ENCODE measurements around the gene IQCK.
"Not testable (repeated sequence)": the region's sequence is repeated elsewhere in the genome, so short reads cannot be mapped to it uniquely, and the experiment has no call there.

Gene IQCK

DNA sequence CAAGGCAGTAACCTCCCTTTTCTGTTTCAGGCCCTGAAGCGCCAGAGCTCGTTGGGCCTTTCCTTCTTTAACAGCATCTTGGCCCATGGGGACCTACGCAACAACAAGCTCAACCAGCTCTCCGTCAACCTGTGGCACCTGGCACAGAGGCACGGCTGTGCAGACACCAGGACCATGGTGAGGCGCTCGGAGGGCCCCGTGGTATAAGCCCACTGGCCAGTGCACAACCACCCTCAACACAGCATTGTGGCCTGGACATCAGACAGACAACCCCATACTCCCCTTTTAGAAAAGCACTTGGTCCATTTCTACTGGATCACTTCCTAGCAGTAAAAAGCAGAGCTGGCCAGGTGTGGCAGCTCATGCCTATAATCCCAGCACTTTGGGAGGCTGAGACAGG, 18.6 kb upstream of the IQCK start:
- no peak for DNase-seq (ENCODE audit: low spot score)

DNA sequence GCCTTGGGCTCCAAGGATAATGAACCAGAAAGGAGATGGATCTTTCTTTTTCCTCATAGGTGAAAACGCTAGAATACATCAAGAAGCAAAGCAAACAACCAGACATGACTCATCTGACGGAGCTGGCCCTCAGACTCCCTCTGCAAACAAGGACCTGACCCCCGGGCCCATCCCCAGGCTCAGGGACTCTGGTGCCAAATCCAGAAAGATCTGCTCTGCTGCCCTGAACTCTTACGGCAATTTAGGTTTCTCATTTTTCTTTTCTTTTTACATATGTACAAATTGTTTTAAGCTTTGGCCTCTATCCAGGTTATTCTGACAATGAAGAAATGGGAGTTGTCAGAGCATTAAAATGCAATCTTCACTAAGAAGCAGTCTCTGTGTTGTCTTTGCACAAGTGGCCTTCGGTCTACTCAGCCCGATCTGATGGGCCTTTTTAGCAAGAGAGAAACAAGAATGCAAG, 17.7 kb upstream of the IQCK start:
- no peak for DNase-seq (ENCODE audit: low spot score)

DNA sequence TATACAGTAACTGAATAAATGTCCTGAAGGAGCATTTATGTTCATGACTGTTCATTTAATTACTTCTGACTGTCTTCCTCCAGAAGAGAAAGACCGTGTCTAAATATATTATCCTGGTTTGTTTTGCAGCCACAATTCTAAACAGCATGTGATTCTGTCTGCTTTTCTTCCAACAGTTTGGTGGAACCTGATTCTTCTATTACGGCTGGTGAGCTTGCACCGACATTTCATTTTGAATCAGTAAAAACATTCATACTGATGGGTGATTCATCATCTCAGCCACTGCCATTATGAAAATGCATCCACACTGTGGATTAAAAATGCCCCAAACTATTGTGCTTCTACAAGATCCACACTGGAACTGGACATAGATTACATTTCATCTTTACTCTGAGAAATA, 17.0 kb upstream of the IQCK start:
- no peak for DNase-seq (ENCODE audit: low spot score)

DNA sequence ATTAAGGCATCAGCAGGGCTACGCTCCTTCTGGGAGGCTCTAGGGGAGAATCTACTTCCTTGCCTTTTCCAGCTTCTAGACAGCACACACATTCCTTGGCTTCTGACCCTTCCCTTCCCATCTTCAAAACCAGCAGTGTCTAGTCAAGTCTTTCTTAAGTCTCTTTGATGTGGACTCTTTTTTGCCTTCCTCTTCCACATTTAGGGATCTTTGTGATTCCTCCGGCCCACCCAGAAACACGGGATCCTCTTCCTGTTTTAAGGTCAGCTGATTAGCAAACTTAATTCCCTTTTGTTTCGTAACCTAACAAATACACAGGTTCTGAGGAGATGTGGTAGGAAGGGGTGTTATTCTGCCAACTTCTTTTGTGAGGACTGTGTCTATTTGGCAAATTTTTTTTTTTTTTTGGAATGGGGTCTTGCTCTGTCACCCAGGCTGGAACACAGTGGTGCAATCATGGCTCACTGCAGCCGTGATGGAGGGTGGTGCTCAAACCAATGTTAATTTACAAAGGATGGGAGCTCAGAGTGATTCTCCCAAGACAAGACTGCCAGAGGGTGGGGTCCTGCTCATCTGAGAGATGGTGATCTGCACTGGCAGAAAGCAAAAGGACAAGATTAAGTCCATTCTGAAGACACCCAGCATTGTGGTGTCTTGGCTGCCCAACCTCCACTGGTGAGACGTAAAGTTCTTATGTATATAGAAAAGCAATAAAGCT, 14.7 kb upstream of the IQCK start:
- DNase-seq (ENCODE audit: low spot score): no peak

DNA sequence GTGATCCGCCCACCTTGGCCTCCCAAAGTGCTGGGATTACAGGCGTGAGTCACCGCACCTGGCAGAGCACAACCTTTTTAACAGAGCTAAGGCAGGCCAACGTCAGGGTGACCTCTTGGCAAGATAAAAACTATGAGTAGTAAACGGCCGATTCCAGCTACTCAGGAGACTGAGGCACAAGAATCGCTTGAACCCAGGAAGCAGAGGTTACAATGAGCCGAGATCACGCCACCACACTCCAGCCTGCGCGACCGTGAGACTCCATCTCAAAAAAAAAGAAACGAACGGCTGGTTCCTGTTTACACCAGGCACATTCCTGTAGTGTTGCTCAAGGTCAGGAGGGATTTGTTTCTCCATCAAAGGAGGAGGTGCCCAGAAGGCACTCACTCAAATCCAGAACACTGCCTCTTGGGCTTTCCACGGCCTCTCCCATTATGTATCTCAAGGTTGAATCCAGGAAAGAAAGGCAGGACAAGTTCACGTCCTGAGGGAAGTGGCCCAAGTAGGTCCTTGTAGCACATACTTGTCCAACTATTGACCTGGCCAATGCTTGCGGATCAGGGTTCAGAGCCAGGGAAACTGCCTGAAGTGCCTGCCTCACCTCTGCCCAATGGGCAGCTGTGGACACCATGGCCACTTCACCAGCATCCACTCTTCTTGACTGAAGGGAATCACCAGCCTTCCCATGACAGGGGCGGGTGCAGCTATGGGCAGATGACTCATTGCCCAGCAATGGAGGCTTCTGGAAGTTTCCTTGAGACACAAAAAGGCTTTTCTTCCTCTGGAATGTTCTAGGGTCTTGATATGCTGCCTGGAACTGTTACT, 13.5 kb upstream of the IQCK start:
- no peak for DNase-seq (ENCODE audit: low spot score)

DNA sequence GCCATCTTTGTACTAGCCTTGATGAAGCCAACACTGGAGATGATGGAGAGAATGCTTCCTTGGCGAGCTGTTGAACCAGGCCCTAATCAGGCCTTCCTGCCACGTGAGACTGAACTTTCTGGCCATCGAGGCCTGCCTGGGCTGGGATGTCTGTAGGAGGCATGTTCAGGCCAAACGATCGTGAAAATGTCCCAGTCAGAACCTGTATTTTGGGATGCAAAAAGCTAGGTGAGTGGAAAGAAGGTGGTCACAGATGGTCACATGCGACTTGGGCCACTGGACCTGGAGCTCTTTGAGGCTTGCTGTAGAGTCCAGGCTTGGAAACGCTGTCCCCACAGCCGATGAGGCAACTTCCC, 12.9 kb upstream of the IQCK start:
- no peak for DNase-seq (ENCODE audit: low spot score)

DNA sequence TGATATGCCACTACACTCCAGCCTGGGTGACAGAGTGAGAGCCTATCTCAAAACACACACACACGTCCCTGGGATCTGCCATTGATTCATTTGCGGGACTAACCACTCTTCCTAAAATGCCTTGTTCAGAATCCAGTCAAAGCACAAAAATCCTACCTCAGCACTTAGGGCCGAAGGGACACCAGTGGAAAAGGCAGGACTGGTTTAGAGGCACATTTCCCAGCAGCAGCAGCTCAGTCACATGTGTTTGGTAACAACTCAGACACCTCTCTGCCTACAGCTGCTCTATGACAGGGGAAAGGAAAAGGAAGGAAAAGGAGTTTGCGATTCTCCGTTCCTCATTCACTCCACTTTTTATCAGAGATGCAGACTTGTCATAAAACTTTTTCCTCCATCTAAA, 12.2 kb upstream of the IQCK start:
- DNase-seq (ENCODE audit: low spot score): no peak

DNA sequence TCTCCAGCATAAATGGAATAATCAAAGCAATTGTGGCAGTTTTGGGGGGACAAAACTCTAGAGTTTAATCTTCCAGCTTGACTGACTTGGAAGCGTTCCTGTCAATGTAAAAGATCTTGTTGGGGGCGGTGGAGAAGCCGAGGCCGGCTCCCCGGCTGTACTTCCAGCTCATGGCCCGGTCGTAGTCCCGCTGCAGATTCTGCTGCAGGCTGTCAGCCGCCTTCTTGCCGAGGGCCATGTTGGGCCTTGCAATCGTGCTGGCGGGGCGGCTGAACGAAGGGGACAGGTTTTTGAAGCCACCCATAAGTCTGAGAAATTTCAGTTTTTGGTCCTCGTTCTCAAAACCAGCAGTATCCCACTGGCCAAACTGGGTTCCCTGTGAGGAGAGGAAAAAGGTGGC, 11.2 kb upstream of the IQCK start:
- no peak for DNase-seq (ENCODE audit: low spot score)

DNA sequence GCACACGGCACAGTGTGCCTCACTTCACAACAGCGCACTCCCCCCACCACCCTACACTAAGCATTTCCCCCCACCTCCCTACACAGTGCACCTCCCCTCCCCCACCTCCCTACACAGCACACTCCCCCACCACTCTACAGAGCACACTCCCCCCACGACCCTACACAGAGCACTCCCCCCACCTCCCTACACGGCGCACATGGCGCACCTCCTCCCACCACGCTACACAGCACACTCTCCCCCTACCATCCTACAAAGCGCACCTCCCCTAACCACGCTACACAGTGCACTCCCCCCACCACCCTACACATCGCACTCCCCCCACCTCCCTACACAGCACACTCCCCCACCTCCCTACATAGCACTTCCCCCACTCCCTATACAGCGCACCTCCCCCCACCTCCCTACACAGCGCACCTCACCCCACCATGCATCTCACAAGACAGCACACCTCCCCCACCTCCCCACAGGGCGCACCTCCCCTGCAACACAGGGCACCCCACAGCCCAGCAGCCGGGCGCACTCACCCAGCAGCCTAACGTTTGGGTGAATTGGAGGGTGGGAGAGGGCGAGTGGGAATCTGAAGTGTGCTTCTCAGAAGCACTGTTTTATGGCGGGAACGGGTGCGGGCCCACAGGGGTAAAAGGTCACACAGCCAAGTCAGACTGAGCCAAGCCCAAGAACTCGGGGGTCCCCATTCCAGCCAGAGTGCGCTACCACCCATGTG, 10.3 kb upstream of the IQCK start:
- DNase-seq (ENCODE audit: low spot score): no peak

DNA sequence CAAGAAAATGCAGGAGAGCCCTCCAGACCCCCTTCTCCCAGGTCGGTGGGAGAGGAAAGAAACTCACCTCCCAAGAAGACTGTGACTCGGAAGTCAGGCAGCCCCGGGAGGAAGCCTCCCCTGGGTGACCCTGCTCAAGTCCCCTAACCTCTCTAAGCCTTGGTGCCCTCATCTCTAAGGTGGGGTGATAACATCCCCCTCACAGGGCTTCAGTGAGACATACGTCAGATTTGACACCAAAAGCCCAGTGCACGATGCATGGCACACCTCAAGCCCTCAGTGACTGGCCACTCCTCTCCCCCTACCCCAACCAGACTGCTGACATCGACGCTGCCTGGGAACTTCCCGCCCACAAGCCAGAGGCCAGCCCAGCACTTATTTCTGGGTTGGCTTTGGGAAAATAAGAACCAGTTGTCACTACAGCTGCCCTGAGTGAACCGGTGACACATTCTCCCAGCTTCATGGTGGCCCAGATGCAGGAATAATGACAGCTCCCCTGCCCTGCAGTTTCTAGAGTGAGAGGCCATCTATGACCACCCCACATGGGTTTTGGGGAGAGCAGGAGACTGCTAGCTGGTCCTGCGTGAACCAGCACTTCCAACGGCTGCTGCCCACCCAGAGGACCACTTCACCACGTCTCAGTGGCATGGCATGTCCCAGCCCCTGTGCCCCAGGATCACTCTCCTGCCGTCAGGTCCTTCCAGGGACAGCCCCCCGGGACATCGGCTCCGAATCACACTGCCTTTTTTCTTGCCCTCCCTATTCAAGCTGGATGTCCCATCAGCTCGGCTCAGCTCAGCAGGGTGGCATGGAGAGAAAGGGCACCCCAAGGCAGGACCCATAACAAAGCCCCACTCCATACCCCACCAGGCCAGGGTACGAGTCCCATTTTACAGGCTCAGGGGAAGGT, 9.5 kb upstream of the IQCK start:
- DNase-seq (ENCODE audit: low spot score): no peak

DNA sequence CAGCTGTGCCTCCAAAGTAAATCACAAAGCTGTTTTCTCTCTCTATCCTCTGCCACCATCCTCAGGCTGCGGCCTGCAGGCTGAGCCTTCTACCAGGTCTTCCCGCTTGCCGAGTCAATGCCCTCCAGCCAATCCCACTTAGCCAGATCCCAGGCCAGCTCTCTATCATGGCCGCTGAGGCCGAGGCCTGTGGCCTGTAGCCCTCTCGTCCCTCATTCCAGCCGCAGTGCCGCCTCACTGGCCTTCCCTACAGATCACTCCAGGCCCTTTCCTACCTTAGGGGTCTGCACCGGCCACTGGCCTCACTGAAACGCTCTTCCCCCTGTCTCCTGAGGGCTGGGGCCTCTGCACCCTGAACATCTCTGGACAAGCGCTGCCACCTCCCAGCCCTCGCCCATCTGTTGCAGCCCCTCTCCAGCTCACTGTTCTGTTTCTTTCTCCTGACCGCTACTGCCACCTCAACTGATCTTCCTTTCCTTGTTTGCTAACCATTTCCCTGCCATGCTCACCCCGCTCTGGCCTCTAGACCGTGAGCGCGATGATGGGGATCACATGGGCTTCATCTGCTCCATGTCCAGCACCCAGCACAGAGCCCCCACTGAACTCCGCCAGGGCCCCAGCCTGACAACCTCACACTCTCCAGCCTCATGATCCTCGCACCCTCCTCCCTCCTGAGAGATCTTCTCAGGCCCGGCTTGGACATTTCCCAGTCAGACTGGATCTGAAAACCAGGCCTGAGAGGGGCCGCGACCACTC, 8.5 kb upstream of the IQCK start:
- DNase-seq (ENCODE audit: low spot score): no peak

DNA sequence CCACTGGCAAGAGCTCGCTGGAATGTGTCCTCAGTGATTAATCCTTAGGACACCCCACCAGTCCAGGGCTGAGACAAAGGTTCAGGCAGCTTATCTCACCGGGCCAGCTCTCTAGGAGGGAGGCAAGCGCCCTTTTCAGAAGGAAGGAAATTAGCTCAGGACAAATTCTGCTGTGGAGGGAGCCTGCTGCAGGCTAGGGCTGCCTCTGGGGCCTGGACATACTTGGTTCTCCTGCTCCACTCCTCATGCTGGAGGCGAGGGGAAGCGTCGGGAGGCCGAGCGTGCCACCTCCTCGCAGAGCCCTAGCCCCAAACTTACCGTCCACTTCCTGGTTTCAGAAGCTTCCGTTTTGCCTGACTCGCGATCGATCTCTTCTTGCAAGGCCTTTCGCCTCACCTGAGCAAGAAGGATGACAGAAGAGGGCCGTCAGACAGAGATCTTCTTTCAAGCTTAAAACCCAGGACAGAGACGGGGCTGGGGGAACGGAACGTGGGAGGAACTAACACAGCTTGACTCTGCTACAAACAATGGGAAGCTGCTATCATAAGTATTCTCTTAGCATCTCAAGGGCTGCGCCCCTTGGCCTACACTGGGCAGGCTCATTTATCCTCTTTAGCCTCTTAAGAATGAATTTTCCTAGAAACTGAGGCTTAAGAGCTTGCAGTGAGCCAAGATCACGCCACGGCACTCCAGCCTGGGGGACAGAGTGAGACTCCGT, 7.7 kb upstream of the IQCK start:
- no peak for DNase-seq (ENCODE audit: low spot score)

DNA sequence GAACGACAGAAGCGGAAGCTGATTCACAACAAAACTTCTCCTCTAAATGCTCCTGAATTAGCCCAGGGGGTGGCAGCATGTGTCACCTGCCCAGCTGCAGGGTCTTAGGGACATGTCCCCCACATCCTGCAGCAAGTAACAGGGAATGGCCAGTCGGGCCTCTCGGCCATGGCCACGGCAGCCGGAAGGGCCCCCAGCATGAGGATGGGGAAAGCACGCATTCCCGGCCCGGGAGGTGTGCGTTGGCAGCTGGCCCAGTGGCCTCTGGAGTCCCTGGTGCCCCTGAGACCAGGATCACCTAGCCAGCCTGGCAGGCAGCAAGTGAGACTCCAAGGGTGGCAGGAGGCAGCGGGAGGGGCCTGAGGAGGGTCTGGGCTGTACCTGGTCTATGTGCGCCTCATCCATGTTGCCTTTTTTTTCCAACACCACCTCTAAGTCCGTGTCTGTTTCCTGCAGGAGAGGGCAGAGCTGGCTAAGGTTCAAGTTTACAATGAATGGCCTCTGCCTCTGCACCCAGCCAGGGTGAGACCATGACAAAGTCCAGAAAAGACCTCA, 7.0 kb upstream of the IQCK start:
- no peak for DNase-seq (ENCODE audit: low spot score)

DNA sequence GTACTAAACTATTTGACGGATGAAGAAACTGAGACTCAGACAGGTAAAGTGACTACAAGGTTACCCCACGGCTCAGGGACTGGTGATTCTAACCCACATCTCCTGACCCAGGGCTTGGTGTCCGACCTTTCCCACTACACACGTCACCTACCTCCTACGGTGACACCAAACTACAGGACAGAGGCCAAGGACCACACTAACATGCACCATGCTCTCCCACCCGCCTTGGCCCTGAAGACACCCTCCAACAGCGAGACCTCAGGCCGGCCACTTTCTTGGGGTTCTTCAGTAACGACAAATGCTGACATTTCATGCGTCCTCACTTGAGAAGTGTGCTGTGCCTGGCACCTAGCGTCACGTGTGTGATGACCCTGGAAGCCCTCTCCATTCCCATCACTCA, 6.4 kb upstream of the IQCK start:
- DNase-seq (ENCODE audit: low spot score): no peak

DNA sequence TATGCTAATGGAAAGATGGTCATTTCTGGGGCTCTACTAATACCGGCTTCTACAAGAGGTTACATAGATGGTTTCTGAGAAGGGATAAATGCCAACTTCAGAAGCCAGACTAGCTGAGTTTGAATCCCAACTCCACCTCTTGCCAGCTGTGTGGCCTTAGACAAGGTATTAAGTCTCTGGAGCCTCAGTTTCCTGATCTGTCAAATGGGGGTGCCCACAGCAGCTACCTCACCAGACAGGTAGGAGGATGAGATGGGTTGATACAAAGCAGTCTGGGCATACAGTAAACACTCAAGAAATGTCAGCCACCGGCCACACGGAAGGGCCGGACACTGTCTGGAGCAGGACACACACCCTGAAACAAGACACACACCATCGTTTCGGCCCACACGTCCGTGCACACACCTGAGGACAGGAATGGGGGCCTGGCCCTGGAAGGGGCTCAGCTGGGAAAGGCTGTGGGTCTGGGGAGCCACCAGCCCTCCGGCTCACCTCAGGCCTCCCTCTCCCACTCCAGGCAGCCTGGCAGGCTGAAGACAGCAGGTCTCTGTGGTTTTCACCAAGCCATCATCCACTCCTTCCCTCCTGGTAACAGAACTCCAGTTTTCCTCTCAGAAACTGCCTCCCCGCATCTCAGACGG, 5.5 kb upstream of the IQCK start:
- no peak for DNase-seq (ENCODE audit: low spot score)

DNA sequence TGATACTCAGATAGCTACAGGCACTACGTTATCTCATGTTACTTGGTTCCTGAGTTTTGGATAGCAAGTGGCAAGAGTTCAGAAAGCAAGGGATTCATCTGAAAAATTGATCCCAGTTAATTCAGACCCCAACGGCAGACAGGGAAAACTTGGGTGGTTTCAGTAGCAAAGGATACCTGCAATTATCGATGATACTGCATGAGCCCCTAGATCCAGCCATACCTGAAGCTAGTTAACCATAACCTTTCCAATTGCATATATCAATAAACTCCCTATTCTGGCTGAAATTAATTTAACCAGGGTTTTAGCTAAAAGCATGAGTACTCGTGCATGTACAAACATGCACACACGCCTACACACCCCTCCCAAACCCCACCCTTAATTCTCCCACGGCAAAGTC, 4.4 kb upstream of the IQCK start:
- no peak for DNase-seq (ENCODE audit: low spot score)

DNA sequence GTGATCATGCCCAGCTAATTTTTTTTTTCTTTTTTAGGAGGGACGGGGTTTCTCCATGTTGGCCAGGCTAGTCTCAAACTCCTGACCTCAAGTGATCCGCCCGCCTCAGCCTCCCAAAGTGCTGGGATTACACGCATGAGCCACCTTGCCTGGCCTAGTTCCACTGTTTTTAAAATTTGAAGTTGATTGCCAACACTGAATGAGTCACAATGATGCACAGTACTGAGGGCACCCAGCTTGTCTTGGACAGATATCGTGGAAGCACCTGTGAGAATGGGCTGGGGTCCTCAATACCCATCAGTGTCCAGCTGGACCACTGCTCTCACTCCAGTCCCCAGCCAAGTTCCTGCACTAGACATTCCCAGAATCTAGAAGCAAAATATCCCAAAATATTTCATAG, 2.5 kb upstream of the IQCK start:
- DNase-seq (ENCODE audit: low spot score): no peak

DNA sequence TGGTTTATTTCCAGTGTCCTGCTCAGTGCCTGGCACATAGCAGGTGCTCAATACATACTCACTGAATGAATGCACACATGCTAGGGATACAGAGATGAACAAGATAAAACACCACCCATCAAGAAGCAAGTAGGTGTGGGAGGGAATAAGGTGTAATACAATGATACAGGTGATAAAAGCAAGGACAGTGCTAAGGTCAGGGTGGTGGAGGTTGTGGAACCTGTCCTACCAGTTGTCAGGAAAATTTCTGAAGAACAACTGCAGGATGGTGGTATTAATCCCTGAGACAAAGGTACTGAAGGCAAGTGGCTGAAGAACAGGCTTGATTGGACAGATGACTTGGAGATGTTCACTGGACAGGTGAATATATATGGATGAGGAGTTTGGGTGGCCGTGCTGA, 1.9 kb upstream of the IQCK start:
- DNase-seq (ENCODE audit: low spot score): no peak

DNA sequence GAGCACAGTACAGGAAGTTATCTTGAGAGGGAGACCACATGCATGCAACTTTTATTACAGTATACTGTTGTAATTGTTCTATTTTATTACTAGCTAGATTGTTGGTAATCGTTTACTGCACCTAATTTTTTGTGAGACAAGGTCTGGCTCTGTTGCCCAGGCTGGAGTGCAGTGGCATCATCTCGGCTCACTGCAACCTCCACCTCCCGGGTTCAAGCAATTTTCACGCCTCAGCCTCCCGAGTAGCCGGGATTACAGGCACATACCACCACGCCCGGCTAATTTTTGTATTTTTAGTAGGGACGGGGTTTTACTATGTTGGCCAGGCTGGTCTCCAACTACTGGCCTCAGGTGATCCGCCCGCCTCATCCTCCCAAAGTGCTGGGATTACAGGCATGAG, 1.3 kb upstream of the IQCK start:
- not testable (repeated sequence) for DNase-seq (ENCODE audit: low spot score)

DNA sequence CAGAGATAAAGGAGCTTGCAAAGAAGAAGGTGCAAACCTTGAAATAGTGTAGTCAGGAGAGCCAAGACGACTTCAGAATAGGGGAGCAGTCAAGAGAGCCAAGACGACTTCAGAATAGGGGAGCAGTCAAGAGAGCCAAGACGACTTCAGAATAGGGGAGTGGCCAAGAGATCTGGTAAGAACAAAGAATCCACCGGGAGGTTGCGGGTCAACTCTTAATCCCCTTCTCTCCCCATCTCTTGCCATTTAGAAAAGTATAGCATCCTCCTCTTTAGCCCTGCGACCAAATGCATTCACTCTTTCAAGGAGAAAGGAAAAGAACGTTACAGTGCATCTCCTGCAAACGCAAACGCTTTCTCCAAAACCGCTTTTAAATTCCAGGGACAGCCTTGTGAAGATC, 757 bp upstream of the IQCK start:
- DNase-seq (ENCODE audit: low spot score): no peak

All from CD4-positive, alpha-beta T cell treated with Interleukin-2 at 100 ng/mL for 4 hours (primary cell).